ENCODE measurements around the gene TCF19.

DNA sequence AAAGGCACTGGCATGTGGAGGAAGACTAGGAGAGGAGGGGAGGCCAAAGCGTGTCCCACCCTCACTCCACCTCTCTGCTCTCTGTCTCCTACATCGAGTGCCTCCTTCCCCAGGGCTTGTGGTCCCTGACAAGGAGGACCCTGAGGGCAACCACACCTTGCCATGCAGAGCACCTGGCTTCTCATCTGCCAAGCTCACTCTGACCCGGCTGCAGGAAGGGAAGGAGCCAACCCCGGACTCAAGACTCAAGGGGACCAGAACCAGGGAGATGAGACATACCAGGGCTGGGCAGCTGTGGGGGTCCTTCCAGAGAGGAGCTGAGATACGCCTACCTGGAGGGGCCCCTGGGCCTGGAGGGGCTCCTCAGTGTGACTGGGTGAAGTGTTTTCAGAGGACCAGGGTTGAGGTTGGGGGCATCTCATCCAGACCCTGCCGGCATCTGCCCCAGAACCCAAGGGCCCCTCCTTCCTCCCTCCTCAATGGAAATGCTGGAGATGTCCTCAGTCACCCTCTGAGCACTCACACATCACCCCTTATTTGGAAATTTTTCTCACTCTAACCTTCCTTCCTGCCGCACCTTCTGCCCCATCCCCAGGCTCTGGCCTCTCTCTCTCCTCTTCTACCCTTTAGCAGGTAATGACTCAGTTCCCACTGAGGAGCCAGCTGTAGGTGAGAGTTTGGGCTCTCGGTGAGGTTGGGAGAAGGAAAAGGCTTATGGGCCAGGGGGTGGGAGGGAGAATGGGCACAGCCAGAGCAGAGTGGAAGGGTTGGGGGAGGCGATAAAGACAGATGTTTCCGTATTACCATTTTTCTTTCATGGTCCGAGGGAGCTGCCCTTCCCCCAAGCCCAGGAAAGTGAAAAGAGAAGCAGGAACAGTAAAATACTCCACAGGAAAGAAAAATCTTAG, 44.1 kb downstream of the TCF19 start:
- TF ChIP-seq, protein P1, sequence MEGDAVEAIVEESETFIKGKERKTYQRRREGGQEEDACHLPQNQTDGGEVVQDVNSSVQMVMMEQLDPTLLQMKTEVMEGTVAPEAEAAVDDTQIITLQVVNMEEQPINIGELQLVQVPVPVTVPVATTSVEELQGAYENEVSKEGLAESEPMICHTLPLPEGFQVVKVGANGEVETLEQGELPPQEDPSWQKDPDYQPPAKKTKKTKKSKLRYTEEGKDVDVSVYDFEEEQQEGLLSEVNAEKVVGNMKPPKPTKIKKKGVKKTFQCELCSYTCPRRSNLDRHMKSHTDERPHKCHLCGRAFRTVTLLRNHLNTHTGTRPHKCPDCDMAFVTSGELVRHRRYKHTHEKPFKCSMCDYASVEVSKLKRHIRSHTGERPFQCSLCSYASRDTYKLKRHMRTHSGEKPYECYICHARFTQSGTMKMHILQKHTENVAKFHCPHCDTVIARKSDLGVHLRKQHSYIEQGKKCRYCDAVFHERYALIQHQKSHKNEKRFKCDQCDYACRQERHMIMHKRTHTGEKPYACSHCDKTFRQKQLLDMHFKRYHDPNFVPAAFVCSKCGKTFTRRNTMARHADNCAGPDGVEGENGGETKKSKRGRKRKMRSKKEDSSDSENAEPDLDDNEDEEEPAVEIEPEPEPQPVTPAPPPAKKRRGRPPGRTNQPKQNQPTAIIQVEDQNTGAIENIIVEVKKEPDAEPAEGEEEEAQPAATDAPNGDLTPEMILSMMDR (IDR thresholded peaks at IDR 0.05), result no peak
- TF ChIP-seq POLR2A (IDR thresholded peaks at IDR 0.05), result no peak
